ENCODE measurements around the gene TNFRSF9. TPM values are rescaled to one million over a fixed set of nuclear protein-coding genes. Genes with fewer than 3 reads are reported as not detected.

TNFRSF9 gene
- polyA plus RNA-seq, 1 donor from 2014 or later: not detected

DNA sequence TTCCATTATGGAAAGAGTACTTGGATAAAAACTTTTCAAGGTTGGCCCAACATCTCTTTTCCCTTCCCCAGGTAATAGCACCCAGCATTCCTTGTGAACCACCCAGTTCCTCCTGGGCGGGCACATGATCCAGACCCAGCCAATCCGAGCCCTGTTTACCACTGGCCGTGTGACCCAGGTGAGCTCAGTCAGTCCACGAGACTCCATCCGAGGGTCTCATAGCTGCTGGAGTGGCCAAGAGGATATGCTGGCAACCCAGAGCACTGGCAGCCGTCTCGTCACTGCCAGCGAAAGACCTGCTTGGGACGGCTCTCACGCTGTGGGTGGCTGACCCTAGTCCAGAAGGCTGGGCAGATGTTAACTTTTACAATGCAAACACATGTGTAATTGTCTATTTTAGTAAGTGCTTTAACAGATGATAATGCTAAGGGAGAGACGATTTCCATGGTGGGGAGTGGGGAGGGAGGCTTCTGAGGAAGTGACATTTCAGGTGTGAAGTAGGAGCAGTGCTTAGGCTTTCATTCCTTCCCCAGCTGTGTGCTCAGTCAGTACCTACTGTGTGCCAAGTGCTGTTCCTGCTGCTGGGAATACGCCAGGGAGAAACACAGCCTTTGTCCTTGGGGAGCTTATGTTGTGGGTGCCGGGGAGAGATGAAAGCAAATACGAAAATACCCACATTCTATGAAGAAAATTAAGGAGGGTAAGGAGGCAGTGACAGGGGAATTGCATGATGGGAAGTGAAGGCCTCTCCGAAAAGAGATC is 45.4 kb upstream of the TNFRSF9 start:
- Histone ChIP-seq H2AFZ (ENCODE audit: low read depth, low read length) (no peak overlapping the region), H3K79me2 (replicated peaks; ENCODE audit: insufficient read depth, low read length) (no peaks in the 10 kb centered on the region), H3K36me3 (ENCODE audit: insufficient read depth, low read length) (no peaks in the 10 kb centered on the region), H3K4me3 (ENCODE audit: low read length) (no peak overlapping the region), H3K9me3 (ENCODE audit: low read length) (no peaks in the 10 kb centered on the region), H3K9ac (ENCODE audit: low read length) (no peak overlapping the region), H3K9me2 (ENCODE audit: insufficient read depth, low read length) (no peaks in the 10 kb centered on the region), H3K4me2 (ENCODE audit: low read length) (no peak overlapping the region), H3K27me3 (ENCODE audit: insufficient read depth, low read depth, low read length) (no peaks in the 10 kb centered on the region), H3F3A (ENCODE audit: insufficient read depth, low read length, poor library complexity, severe bottlenecking) (no peaks in the 10 kb centered on the region), H3K27ac (ENCODE audit: low read length) (no peak overlapping the region), H4K20me1 (ENCODE audit: insufficient read depth) (no peaks in the 10 kb centered on the region)
- TF ChIP-seq RAD21 (conservative IDR thresholded peaks at IDR 0.05) (no peak), EZH2 (IDR thresholded peaks at IDR 0.05; ENCODE audit: borderline replicate concordance, insufficient read depth, low read length, poor library complexity, severe bottlenecking) (no peak), SMC3 (conservative IDR thresholded peaks at IDR 0.05; ENCODE audit: poor library complexity) (no peak), TAF1 (IDR thresholded peaks at IDR 0.05; ENCODE audit: low read depth) (no peak), EP300 (conservative IDR thresholded peaks at IDR 0.05; ENCODE audit: poor library complexity, severe bottlenecking) (no peak)

GRCh38 chr1:7984811-7985210 is 44.2 kb upstream of the TNFRSF9 start:
- Histone ChIP-seq H3K36me3 (ENCODE audit: insufficient read depth, low read length) (no peaks in the 10 kb centered on the region), H2AFZ (ENCODE audit: low read depth, low read length) (no peak overlapping the region), H3K27ac (ENCODE audit: low read length) (peak overlapping the region; percentile 59), H3K9me2 (ENCODE audit: insufficient read depth, low read length) (no peaks in the 10 kb centered on the region), H3F3A (ENCODE audit: insufficient read depth, low read length, poor library complexity, severe bottlenecking) (no peaks in the 10 kb centered on the region), H3K4me3 (ENCODE audit: low read length) (peak overlapping the region; percentile 43), H4K20me1 (ENCODE audit: insufficient read depth) (no peaks in the 10 kb centered on the region), H3K79me2 (replicated peaks; ENCODE audit: insufficient read depth, low read length) (no peaks in the 10 kb centered on the region), H3K9ac (ENCODE audit: low read length) (peak overlapping the region; percentile 21), H3K9me3 (ENCODE audit: low read length) (no peaks in the 10 kb centered on the region), H3K27me3 (ENCODE audit: insufficient read depth, low read depth, low read length) (no peaks in the 10 kb centered on the region), H3K4me2 (ENCODE audit: low read length) (peak overlapping the region; percentile 54)
- TF ChIP-seq MXI1 (conservative IDR thresholded peaks at IDR 0.05; ENCODE audit: poor library complexity, severe bottlenecking): no peak
- no peak for TF ChIP-seq POLR2AphosphoS5 (IDR thresholded peaks at IDR 0.05)
- TF ChIP-seq EZH2 (IDR thresholded peaks at IDR 0.05; ENCODE audit: borderline replicate concordance, insufficient read depth, low read length, poor library complexity, severe bottlenecking): no peak
- TF ChIP-seq TAF1 (IDR thresholded peaks at IDR 0.05; ENCODE audit: low read depth): no peak
- no peak for TF ChIP-seq CTCF (IDR thresholded peaks at IDR 0.05; ENCODE audit: poor library complexity, severe bottlenecking)
- TF ChIP-seq EP300 (conservative IDR thresholded peaks at IDR 0.05; ENCODE audit: poor library complexity, severe bottlenecking): no peak
- no peak for TF ChIP-seq SMC3 (conservative IDR thresholded peaks at IDR 0.05; ENCODE audit: poor library complexity)
- TF ChIP-seq REST (IDR thresholded peaks at IDR 0.05; ENCODE audit: borderline replicate concordance): no peak
- TF ChIP-seq RAD21 (conservative IDR thresholded peaks at IDR 0.05): no peak
